Stomach (tissue), 4 donors: ENCODE measurements around the gene RFC5.
"Not testable (repeated sequence)": the region's sequence is repeated elsewhere in the genome, so short reads cannot be mapped to it uniquely, and the experiment has no call there.

Experiments used
- EP300 ChIP-seq: sonication (generic); formaldehyde crosslinking; IDR thresholded peaks from one replicate; pipeline ENCODE4 v1.6.1; 2017; ENCODE audit warnings: antibody characterized with exemption
- POLR2A ChIP-seq, 4 donors: fragments of 450-650 bp; IDR thresholded peaks; one replicate each; pipeline ENCODE4 v1.6.1; 2016; ENCODE audit warnings: antibody characterized with exemption in 4 of 4, control low read depth in 2 of 4, mild to moderate bottlenecking in 1 of 4, moderate library complexity in 1 of 4
- TF ChIP-seq, protein P1 (sequence below), 7 experiments: fragments of 450-650 bp in 4 of 7; fragments of 200-600 bp in 3 of 7; sonication (generic) in 3 of 7; IDR thresholded peaks; one replicate each; pipeline ENCODE4 v1.5.1; 2016 to 2019; ENCODE audit warnings: antibody characterized with exemption in 7 of 7, control low read depth in 2 of 7, mild to moderate bottlenecking in 1 of 7

DNA sequence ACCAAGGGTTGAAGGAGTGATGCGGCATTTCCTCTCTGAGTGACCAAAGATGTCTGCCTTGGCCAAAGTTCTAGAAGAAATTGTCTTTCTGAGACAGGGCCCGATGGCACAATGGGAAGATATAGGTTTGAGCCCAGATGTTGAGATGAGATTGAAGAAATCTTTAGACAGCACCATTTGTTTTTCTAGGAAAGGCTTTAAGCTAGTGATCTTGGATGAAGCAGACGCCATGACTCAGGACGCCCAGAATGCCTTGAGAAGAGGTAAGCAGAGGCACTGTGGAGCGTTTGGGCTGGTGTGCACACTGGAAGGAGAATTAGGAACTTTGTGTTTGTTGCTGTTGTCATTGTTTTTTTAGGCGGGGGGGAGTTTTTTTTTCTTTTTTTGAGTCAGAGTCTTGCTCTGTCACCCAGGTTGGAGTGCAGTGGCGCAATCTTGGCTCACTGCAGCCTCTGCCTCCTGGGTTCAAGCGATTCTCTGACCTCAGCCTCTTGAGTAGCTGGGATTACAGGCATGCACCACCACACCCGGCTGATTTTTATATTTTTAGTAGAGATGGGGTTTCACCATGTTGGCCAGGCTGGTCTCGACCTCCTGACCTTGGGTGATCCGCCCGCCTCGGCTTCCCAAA, 5.7 kb downstream of the RFC5 start:
- TF ChIP-seq, protein P1, sequence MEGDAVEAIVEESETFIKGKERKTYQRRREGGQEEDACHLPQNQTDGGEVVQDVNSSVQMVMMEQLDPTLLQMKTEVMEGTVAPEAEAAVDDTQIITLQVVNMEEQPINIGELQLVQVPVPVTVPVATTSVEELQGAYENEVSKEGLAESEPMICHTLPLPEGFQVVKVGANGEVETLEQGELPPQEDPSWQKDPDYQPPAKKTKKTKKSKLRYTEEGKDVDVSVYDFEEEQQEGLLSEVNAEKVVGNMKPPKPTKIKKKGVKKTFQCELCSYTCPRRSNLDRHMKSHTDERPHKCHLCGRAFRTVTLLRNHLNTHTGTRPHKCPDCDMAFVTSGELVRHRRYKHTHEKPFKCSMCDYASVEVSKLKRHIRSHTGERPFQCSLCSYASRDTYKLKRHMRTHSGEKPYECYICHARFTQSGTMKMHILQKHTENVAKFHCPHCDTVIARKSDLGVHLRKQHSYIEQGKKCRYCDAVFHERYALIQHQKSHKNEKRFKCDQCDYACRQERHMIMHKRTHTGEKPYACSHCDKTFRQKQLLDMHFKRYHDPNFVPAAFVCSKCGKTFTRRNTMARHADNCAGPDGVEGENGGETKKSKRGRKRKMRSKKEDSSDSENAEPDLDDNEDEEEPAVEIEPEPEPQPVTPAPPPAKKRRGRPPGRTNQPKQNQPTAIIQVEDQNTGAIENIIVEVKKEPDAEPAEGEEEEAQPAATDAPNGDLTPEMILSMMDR (IDR thresholded peaks at IDR 0.05): not testable (repeated sequence)
- TF ChIP-seq POLR2A (IDR thresholded peaks at IDR 0.05); EP300: not testable (repeated sequence)
